BJ (cell line): Measurements from ENCODE around the gene PARK7. TPM values are rescaled to one million over a fixed set of nuclear protein-coding genes. Genes with fewer than 3 reads are reported as not detected.

Source experiments
- CTCF ChIA-PET: fragments of 350-600 bp; formaldehyde crosslinking; extraction: SDS; loops from one replicate; lab custom pipeline; 2021; ENCODE audit warnings: antibody characterized with exemption, inconsistent platforms; lab: Yijun Ruan, JAX
- POLR2A ChIA-PET: fragments of 300-600 bp; sonication (Branson Sonifier 250); formaldehyde crosslinking; extraction: SDS; loops from one replicate; lab custom pipeline; 2021; ENCODE audit warnings: antibody characterized with exemption; lab: Charles Lee
- DNase-seq: peaks from one replicate; pipeline ENCODE4 v3.0.0-alpha.2; 2011; ENCODE audit warnings: low read depth
- H3K27me3 ChIP-seq: 2 replicates; pipeline ENCODE4 v1.6.0; 2011; ENCODE audit warnings: low read length; ENCODE audit not compliant: control insufficient read depth, insufficient read depth
- H3K36me3 ChIP-seq: 2 replicates; pipeline ENCODE4 v1.5.1; 2011; ENCODE audit warnings: low read length; ENCODE audit not compliant: control insufficient read depth, insufficient read depth
- H3K4me3 ChIP-seq: 2 replicates; pipeline ENCODE4 v1.5.1; 2011; ENCODE audit warnings: low read depth, mild to moderate bottlenecking, control low read depth, low read length
- polyA plus RNA-seq: library from polyadenylated mRNA; depleted of rRNA; stranded (reverse); fragments of >200 nt; gene quantifications from 2 replicates; pipeline ENCODE4 v1.2.3, GENCODE V29; 2011; rRNA removed
- small RNA-seq: library from RNA; depleted of rRNA; stranded (forward); fragments of <200 nt; gene quantifications from one replicate; pipeline ENCODE3, GENCODE V24; 2012; ENCODE audit warnings: low replicate concordance, low read depth; ENCODE audit not compliant: insufficient read length
- TF ChIP-seq, protein P1 (sequence below): IDR thresholded peaks from 2 replicates; pipeline ENCODE4 v1.5.1; 2011; ENCODE audit warnings: low read depth, mild to moderate bottlenecking, control low read depth, inconsistent platforms, low read length, moderate library complexity; ENCODE audit not compliant: insufficient read depth

PARK7 gene
- polyA plus RNA-seq, 1 experiment: 242 TPM

DNA sequence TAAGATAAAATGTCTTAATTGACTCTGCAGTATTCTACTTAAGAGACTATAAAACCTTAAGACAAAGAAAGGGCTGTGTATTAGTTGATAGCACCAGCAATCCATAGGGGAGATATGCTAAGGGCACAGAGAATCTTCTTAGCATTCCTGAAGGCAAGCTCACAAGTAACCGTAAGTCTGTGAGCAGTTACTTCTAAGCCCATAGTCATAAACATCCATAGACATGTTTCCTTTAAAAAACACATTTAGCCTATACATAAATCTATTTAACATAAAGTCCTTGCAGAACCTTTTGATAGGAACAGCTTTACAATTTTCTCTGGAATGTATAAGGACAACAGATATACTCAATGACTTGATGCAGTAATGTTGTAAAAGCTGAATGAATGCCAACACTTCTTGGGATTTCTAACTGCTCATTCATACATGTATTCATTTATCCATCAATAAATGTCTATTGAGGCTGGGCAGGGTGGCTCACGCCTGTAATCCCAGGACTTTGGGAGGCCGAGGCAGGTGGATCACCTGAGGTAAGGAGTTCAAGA, 70.9 kb downstream of the PARK7 start:
- H3K27me3 ChIP-seq: no peaks in the 10 kb centered on the region
- TF ChIP-seq, protein P1, sequence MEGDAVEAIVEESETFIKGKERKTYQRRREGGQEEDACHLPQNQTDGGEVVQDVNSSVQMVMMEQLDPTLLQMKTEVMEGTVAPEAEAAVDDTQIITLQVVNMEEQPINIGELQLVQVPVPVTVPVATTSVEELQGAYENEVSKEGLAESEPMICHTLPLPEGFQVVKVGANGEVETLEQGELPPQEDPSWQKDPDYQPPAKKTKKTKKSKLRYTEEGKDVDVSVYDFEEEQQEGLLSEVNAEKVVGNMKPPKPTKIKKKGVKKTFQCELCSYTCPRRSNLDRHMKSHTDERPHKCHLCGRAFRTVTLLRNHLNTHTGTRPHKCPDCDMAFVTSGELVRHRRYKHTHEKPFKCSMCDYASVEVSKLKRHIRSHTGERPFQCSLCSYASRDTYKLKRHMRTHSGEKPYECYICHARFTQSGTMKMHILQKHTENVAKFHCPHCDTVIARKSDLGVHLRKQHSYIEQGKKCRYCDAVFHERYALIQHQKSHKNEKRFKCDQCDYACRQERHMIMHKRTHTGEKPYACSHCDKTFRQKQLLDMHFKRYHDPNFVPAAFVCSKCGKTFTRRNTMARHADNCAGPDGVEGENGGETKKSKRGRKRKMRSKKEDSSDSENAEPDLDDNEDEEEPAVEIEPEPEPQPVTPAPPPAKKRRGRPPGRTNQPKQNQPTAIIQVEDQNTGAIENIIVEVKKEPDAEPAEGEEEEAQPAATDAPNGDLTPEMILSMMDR: no peak
- H3K4me3 ChIP-seq: no peak overlapping the region
- H3K36me3 ChIP-seq: no peaks in the 10 kb centered on the region
- ChIA-PET CTCF (interaction anchor here (0.7 to 3.9 kb wide), 19 partner anchors 9 to 316 kb away, joined by 3 to 40 read pairs (median 4); no protein-coding TSS in a partner anchor), POLR2A (no interaction called here)
- no peak for DNase-seq

GRCh38 chr1:8033322-8033721, 71.8 kb downstream of the PARK7 start:
- H3K27me3 ChIP-seq: no peaks in the 10 kb centered on the region
- H3K4me3 ChIP-seq: no peak overlapping the region
- DNase-seq: no peak
- POLR2A ChIA-PET: no interaction called here
- TF ChIP-seq, protein P1: no peak
- H3K36me3 ChIP-seq: no peaks in the 10 kb centered on the region
- CTCF ChIA-PET: interaction anchor here (1.2 to 3.9 kb wide), 6 partner anchors 19 to 315 kb away, joined by 3 to 40 read pairs (median 7); no protein-coding TSS in a partner anchor

Small RNA genes within 50 kb of the gene (small RNA-seq; reads per million reads assigned to genes)
- gene RF00019: not detected

Other genes with a start within 250 kb of the PARK7 start
- 106 and 162 TPM in 2 replicates for gene VAMP3, start 190.4 kb upstream of the PARK7 start, polyA plus RNA-seq
- gene PER3, start 177.4 kb upstream of the PARK7 start, polyA plus RNA-seq: 13.5 and 14.9 TPM in 2 replicates
- not detected in 2 replicates for gene UTS2, start 108.6 kb upstream of the PARK7 start, polyA plus RNA-seq
- not detected in 2 replicates for gene TNFRSF9, start 20.9 kb upstream of the PARK7 start, polyA plus RNA-seq
- gene ERRFI1, start 64.6 kb downstream of the PARK7 start, polyA plus RNA-seq: 20.5 and 30.3 TPM in 2 replicates